Colonic mucosa (tissue), 4 donors: ENCODE data around the gene RNF213. TPM values are rescaled to one million over a fixed set of nuclear protein-coding genes. Genes with fewer than 3 reads are reported as not detected.

Experiments used
- DNase-seq: peaks from one replicate; pipeline ENCODE4 v3.0.0-alpha.2; 2020
- H3K27ac ChIP-seq: fragments of 200-600 bp; one replicate; pipeline ENCODE4 v1.8.0; 2021
- H3K27me3 ChIP-seq: fragments of 200-600 bp; one replicate; pipeline ENCODE4 v1.8.0; 2021
- H3K36me3 ChIP-seq: fragments of 200-600 bp; one replicate; pipeline ENCODE4 v1.8.0; 2021
- H3K4me1 ChIP-seq: fragments of 200-600 bp; one replicate; pipeline ENCODE4 v1.8.0; 2021; ENCODE audit warnings: mild to moderate bottlenecking
- H3K4me3 ChIP-seq: fragments of 200-600 bp; one replicate; pipeline ENCODE4 v1.8.0; 2021
- H3K9ac ChIP-seq, 2 donors: one replicate each; pipeline ENCODE4 v1.7.0; 2013; ENCODE audit warnings: control low read depth in 2 of 2, low read depth in 2 of 2, low read length in 2 of 2
- H3K9me3 ChIP-seq: fragments of 200-600 bp; one replicate; pipeline ENCODE4 v1.8.0; 2021
- intact Hi-C: fragments of 100-400 bp; cut with DNase I; formaldehyde crosslinking; loops from one replicate; pipeline ENCODE4 v1.14.1; 2022
- total RNA-seq, 2 donors: library from RNA; stranded (reverse); fragmentation: NEBNext Ultra II Directional in 1 of 2; extraction: Animal tissue kit (Norgen Biotek cat#: 25700) in 1 of 2; gene quantifications; one replicate each; pipeline ENCODE4 v1.2.1, GENCODE V29; 2021
- TF ChIP-seq, protein P1 (sequence below): fragments of 200-600 bp; IDR thresholded peaks from one replicate; pipeline ENCODE4 v1.8.0; 2022; ENCODE audit warnings: antibody characterized with exemption, mild to moderate bottlenecking
- donor health status: healthy.
- donor health status: DM: no; HTN: no; CAD: no.
- donor health status: DM: no; HTN: no; CAD: no.

RNF213 gene
- total RNA-seq, 2 donors from 2014 or later, result 80.8 to 101 TPM

DNA sequence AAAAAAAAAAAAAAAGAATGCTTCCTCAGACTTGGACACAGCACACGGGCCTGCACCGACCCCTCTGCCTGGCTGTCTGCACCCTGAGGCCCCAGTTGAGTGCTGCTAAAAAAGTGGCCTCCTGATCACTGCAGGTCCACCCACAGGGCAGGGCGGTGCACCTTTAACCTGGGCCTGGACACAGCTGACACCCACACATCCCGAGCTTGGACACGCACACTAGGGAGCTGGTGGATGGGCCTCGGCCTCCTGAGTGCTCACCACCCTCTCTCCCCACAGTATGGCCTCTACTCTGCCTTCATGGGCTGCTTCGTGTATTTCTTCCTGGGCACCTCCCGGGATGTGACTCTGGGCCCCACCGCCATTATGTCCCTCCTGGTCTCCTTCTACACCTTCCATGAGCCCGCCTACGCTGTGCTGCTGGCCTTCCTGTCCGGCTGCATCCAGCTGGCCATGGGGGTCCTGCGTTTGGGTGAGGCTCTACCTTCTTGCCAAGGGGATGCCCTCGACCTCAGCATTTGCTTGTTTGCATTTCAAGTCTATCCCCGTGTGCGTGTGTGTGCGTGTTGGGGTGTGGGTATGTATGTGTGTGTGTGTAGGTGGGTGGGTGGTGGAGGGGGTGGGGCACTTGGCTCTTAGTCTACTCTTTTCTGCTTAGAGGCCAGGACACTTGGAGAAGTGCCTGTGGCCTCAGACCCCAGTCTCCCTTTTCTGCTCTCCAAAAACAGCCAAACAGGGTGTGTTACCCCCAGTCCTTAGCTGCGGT, 38.1 kb upstream of the RNF213 start:
- no peaks in the 10 kb centered on the region for H3K27me3 ChIP-seq
- H3K9ac ChIP-seq, result no peak overlapping the region
- no peak for DNase-seq
- intact Hi-C loops, result no loop called here
- no peak overlapping the region for H3K4me3 ChIP-seq
- TF ChIP-seq, protein P1, sequence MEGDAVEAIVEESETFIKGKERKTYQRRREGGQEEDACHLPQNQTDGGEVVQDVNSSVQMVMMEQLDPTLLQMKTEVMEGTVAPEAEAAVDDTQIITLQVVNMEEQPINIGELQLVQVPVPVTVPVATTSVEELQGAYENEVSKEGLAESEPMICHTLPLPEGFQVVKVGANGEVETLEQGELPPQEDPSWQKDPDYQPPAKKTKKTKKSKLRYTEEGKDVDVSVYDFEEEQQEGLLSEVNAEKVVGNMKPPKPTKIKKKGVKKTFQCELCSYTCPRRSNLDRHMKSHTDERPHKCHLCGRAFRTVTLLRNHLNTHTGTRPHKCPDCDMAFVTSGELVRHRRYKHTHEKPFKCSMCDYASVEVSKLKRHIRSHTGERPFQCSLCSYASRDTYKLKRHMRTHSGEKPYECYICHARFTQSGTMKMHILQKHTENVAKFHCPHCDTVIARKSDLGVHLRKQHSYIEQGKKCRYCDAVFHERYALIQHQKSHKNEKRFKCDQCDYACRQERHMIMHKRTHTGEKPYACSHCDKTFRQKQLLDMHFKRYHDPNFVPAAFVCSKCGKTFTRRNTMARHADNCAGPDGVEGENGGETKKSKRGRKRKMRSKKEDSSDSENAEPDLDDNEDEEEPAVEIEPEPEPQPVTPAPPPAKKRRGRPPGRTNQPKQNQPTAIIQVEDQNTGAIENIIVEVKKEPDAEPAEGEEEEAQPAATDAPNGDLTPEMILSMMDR, result no peak
- no peaks in the 10 kb centered on the region for H3K9me3 ChIP-seq
- H3K36me3 ChIP-seq, result no peaks in the 10 kb centered on the region
- H3K4me1 ChIP-seq, result peaks cover 3% of the 10 kb centered on the region
- no peak overlapping the region for H3K27ac ChIP-seq

DNA sequence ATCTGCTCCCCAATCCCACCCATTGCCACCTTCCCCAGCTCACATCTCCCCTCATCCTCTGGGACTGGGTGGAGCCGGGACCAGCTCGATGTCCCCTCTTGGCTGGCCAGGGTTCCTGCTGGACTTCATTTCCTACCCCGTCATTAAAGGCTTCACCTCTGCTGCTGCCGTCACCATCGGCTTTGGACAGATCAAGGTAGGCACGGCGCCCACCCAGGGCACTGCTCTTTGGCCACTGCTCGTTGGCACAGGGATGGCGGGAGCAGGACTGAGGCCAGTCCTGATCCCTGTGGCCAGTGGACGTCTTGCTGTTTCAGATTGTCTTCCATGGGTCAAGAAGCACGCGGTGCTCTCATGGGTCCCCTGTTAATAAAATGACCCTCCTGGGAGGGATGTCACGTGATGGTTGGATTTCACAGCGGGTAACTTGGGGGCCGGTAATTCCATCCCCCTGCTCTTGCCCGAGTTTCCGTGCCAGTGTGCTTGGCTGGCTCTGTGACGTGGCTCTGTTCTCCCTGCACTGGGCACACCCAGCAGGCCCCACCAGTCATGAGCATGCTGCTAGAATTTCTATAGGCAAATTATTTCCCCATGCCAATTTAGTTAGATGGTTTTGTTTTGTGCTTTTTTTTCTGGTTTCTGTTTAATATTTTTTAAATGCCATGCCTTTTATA, 37.4 kb upstream of the RNF213 start:
- Histone ChIP-seq H3K27me3 (no peaks in the 10 kb centered on the region), H3K27ac (no peak overlapping the region), H3K4me1 (peaks cover 3% of the 10 kb centered on the region), H3K9me3 (no peaks in the 10 kb centered on the region), H3K4me3 (no peak overlapping the region), H3K36me3 (no peaks in the 10 kb centered on the region), H3K9ac (no peak overlapping the region)
- TF ChIP-seq, protein P1, result no peak
- no peak for DNase-seq
- intact Hi-C loops, result no loop called here

DNA sequence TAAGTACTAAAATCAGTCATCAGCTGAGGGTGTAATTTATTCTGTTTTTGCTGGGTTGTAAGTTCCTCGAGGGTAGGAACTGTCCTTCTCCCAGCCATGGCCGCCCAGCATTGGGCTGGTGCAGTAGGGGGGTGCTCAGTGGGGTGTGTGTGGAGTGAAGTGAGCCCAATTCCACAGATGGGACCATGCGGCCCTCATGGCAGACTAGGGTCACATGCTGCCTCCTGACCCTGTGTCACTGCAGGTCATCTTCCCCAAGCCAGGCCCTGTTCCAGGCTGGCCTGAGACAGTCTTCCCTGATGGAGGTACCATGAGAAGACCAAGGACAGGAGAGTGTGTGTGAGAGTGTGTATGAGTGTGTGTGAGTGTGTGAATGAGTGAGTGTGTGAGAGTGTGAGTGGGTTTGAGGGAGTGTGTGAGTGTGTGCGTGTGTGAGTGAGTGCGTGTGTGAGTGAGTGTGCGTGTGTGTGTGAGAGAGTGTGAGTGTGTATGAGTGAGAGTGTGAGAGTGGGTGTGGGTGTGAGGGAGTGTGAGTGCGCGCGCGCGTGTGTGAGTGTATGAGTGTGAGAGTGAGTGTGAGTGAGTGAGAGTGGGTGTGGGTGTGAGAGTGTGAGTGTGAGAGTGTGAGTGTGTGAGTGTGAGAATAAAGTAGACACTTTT, 36.7 kb upstream of the RNF213 start:
- H3K27me3 ChIP-seq, result no peaks in the 10 kb centered on the region
- H3K4me1 ChIP-seq, result peaks cover 3% of the 10 kb centered on the region
- no peak overlapping the region for H3K27ac ChIP-seq
- no peak overlapping the region for H3K9ac ChIP-seq
- no peak for DNase-seq
- intact Hi-C loops, result no loop called here
- no peaks in the 10 kb centered on the region for H3K9me3 ChIP-seq
- H3K36me3 ChIP-seq, result no peaks in the 10 kb centered on the region
- no peak overlapping the region for H3K4me3 ChIP-seq
- TF ChIP-seq, protein P1, result no peak

DNA sequence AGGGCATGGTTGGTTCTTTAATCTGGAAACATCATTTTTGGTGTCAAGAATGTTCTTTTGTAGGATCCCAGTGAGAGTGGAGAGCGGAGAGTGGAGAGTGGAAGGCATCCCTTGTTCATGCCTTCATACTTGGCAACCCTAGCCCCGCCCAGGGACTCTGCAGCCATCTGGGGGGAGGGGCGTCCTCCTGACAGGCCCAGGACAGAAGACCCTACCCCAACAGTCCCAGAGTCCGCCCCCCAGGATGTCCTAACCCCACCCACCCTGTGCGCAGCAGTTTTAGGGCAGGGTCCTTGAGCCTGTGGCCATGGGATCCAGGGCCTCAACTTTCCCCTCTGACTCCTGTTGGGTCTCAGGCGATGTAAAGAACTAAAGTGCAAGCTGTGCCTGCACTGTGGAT, 36.0 kb upstream of the RNF213 start:
- intact Hi-C loops, result no loop called here
- Histone ChIP-seq H3K9ac (no peak overlapping the region), H3K4me1 (no peaks in the 10 kb centered on the region), H3K27ac (no peak overlapping the region), H3K4me3 (no peak overlapping the region), H3K27me3 (no peaks in the 10 kb centered on the region), H3K9me3 (no peaks in the 10 kb centered on the region), H3K36me3 (no peaks in the 10 kb centered on the region)
- DNase-seq, result no peak
- TF ChIP-seq, protein P1, result no peak

DNA sequence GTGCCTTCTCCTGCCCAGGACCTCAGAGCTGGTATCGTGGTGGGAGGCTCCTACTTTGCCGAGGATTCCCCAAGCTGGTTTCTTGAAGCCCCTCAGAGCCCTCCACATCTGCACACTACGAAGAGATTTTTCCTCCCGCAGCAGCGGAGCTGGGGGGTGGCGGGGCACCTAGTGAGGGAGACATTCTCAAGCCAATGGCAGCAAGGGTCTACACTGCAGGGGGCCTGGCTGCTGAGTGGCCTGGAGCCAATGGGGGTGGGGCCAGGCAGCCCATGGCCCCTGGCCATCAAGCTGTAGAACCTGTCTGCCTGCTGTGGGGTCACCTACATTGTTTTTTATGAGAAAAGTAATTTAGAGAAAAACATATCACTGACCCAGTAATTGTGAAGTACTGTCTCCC, 35.4 kb upstream of the RNF213 start:
- TF ChIP-seq, protein P1, result no peak

More for the DNA sequence above, 35.4 kb upstream of the RNF213 start:
- H3K4me3 ChIP-seq, result no peak overlapping the region
- H3K9me3 ChIP-seq, result no peaks in the 10 kb centered on the region
- no peak overlapping the region for H3K9ac ChIP-seq
- intact Hi-C loops, result no loop called here
- no peak for DNase-seq
- H3K4me1 ChIP-seq, result no peaks in the 10 kb centered on the region
- H3K27me3 ChIP-seq, result no peaks in the 10 kb centered on the region
- H3K36me3 ChIP-seq, result no peaks in the 10 kb centered on the region
- no peak overlapping the region for H3K27ac ChIP-seq
